GM18502 (cell line): Measurements from ENCODE around the gene CAMKK2.
A peak's percentile ranks its signal among the peaks of the same experiment; 100 is the strongest.
"Not testable (repeated sequence)": the region's sequence is repeated elsewhere in the genome, so short reads cannot be mapped to it uniquely, and the experiment has no call there.

ENCODE experiments used
- ATAC-seq: cut with Tn5 transposase; IDR thresholded peaks from one replicate; pipeline ENCODE4 v1.9.1; 2021; ENCODE audit warnings: mild to moderate bottlenecking; ENCODE audit not compliant: unreplicated experiment, poor library complexity

The CAMKK2 gene

DNA sequence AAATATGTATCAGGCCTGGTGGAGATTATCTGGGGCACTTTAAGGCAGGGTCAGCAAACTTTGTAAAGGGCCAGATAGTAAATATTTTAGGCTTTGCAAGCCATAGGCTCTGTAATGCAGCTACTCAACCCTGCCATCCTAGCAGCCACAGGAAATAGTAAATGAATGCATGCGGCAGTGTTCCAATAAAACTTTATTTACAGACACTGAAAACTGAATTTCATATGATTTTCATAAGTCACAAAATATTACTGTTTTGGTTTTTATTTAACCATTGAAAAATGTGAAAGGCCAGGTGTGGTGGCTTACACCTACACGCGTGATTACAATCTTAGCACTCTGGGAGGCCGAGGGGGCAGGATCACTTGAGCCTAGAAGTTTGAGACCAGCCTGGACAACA lies 3.2 kb upstream of the CAMKK2 start:
- no peak for ATAC-seq

DNA sequence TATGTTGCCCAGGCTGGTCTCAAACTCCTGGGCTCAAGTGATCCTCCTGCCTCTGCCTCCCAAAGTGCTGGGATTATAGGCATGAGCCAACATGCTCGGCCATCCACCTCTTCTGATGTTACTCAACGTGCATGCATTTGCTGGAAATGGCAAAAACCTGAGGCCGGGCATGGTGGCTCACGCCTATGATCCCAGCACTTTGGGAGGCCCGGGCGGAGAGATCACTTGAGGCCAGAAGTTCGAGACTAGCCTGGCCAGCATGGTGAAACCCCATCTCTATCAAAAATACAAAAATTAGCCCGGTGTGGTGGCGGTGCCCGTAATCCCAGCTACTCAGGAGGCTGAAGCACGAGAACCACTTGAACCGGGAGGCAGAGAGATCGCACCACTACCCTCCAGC lies 1.9 kb upstream of the CAMKK2 start:
- not testable (repeated sequence) for ATAC-seq

DNA sequence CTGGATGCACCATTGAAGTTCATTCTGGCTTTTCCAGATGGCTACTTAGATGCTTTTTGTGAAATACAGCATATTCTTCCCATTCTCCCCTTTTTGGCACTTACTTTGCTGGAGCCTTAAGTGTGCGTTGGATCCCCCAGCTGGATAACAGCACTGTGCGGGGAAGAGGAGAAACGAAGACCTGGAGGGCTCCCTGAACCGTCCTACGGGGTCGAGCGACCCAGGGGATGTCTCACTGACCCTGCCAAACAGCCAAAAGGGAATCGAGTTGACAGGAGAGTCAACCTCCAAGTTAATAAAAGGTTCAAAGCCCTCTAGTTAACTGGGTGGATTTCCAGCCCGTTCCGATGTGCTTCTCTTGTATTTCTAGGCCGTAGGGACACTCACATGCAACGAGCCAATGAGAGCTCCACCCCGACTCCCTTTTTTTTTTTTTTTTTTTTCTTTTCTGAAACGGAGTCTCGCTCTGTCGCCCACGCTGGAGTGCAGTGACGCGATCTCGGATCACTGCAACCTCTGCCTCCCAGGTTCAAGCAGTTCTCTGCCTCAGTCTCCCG lies 1.0 kb upstream of the CAMKK2 start:
- ATAC-seq, result peak; percentile 17

DNA sequence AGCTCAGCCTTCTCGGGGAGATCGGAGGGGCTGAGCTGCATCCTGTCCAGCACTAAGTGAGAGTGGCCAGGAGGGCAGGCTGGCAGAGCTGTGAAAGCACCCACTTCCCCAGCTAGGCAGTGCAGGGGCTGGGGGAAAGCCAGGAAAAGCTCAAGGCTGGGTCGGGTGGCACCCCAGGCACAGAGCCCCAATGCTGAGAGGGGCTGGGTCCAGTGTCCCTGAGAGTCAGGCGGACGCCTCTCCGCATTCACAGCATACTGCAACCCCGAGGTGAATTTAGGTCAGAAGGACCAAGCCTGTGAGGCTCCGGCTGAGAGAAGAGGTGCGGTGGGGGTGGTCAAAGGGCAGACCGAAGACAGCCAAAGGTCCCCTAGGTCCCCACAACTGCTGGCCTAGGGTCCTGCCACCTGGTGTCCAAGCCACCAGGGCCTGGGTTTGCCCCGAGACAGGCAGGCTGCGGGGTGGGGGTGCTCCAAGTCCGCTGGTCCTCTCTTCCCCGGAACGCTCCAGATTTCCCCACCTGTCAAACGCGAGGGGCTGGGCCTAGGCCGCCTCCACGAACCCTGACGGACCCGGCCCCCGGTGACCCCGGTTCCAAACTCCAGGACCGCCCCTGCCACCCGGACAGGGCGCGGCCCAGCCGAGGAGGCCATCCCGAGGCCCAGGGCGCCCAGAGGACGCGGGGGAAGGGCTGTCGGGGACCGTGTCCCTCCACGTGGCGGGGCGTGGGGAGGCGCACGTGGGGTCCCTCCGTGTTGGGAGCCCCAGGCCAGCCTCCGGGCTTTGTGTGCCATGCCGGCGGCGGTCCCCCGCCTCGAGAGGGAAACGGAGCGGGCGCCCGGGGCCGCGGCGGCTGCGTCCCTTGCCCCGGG lies 527 bp downstream of the CAMKK2 start:
- ATAC-seq, result peak; percentile 32

DNA sequence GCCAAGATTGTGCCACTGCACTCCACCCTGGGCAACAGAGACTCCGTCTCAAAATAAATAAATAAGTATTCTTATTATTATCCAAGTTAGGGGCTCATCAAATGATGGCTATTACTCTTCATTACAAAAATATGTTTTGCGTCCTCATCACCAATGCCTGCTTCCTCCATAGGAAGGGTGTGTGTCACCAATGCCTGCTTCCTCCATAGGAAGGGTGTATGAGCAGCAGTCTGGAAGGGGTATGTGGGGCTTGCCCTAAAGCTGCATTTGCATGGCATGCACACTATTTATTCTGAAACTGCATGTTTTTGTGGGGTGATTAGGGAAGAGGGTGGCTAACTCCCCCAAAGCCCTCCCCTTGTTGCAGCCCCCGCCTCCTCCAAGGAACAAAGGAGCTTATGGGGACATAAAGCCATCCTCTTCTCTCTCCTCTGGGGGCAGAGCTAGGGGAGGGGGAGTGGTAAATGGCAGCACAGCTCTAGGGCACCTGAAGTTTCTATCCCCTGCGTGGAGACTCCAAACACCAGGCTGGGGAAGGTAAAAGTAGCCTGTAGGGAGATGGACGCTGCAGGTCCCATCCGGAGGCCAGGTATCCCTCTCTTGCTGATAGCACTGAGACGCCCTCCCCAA lies 1.3 kb downstream of the CAMKK2 start:
- ATAC-seq, result no peak

DNA sequence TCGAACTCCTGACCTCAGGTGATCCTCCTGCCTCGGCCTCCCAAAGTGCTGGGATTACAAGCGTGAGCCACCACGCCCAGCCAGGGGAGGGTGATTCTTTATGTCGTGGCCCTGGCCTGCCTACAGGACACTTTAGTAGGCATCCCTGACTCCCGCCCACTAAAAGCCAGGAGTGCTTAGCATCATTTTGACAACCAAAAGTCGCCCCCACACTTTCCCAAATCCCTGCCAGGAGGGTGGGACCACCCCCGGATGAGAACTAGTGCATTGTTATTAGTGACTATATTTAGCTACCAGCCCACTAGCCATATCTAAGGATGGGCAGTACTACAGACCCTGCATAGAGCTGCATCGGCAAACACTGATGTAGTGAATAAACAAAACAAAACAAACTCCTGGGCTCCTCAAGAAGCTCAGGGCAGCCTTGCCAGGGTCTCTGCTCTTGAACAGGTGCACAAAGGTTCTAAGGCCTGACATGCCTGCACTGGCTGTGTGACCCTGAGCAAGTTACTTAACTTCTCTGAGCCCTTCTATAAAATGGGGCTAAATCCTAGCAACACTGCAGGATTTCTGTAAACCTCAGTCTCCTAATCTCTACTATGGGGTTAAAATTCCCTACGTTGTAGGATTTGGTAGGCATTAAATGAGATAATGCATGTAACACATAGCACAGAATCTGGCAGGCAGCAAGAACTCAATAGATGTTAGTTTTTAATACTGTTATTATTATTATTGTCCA lies 2.2 kb downstream of the CAMKK2 start:
- ATAC-seq, result no peak

DNA sequence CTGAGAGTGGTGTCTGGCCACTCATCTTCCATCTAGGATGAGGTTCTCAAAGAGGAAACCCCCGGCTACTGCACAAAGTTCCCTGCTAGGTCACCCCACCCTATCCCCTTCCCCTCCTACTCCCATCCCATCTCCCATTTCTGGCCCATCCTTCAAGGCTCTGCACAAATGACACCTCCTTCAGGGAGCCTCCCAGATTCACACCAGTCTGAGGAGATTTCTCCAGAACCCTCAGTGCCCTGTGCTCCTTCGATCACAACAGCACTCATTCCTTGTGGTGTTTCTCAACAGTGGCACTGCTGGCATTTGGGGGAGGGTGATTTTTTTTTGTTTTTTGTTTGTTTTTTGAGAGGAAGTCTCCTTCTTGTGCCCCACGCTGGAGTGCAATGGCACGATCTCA lies 2.9 kb downstream of the CAMKK2 start:
- ATAC-seq, result no peak

DNA sequence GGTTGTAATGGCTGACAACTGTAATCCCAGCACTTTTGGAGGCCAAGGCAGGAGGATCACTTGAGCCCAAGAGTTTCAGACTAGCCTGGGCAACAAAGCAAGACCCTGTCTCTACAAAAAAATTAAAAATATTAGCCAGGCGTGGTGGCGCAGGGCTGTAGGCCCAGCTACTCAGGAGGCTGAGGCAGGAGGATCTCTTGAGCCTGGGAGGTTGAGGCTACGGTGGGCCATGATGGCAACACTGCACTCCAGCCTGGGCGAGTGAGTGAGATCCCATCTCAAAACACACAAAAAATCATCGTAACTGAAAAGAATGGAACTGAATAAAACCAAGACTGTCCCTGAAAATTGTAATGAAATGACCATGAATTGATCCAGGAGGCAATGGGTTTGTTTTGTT lies 6.1 kb downstream of the CAMKK2 start:
- ATAC-seq, result no peak

DNA sequence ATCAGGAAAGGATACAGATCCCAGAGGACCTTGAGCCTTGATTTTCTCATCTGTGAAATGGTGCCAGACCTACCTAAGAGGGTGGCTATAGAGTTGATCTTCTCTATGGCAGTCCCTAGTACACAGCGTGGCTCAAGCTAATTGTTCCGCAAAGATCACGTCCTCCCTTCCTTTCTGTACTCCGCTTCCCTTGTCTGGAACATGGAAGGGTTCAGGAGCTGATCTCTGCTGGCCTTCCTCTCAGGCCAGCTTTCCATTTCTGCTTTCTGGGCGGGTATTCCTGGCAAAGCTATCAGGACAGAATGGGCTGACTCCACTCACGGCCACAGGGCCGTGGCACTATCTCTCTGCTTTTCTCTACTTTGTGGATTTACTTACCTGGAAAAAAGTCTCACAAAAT lies 6.5 kb downstream of the CAMKK2 start:
- ATAC-seq, result no peak

DNA sequence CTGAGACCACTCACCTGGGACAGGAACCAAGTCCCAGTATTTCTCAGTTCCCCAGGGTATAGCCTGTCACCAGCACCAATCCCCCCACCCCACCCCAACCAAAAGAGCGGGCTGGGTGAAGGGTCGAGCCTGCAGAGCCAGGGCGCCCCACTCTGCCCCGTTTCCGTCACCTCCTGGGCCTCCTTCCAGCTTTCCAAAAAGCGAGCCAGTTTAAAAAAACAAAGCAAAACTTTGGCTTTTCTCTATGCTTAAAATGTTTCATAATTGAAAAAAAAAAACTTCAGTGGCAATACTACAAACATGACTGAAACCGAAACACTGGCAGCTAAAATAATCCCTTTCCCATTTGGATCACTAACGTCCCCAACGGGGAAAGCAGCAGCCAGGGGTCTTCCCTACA lies 7.5 kb downstream of the CAMKK2 start:
- no peak for ATAC-seq

DNA sequence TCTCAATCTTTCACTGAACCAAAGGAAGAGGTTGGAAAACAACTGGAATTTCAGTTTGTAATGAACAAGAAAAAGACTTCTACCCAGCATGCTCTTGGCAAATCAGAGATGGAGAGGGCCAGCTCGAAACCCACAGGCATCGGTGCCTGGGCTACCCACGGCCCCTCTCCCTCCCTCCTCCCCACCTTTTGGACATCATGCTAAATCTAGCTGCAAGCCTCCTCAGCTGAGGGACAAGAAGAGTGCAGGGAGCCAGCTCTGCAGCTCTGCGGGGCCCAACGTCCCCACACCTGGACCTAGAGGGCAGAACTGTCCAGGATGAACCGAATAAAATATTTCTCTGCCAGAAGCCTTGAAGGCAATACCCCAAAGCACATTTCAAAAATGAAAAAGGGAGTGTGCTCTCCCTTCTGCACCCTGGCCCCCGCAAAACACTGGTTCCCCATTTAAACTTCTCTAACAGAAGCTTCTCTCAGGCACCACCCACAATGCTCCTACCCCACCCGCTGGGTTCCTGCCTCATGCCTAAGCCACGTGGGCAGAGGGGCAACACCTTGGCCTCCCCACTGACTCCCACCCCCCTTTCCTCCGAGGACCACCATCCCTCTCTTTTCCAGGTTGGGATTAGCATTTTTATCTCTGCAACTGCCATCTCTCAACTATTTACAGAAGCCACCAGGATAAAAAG lies 8.2 kb downstream of the CAMKK2 start:
- no peak for ATAC-seq

DNA sequence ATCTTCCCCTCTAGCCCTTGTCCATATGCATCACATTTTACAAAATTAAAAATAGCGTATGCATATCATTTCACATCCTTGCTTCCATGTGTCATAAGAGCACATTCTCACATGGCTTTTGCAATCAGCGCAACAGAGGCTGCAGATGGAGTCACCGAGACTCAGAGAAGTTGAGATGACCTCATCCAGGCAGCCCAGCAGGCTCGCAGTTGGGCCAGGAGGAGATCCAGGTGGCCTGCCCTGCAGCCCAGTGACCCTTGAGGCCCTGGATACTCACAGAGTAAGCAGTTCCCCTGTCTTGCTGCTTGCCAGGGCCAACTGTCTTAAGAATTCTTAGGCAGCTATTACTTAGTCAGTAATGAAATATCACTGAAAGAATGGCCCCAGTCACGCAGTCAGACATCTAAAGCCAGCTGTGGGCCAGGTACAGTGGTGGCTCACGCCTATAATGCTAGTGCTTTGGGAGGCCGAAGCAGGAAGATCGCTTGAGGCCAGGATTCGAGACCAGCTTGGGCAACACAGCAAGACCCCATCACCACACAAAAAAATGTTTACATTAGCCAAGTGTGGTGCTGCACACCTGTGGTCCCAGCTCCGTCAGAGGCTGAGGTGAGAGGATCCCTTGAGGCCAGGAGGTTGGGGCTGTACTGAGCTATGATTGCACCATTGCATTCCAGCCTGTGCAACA lies 9.1 kb downstream of the CAMKK2 start:
- ATAC-seq, result no peak

DNA sequence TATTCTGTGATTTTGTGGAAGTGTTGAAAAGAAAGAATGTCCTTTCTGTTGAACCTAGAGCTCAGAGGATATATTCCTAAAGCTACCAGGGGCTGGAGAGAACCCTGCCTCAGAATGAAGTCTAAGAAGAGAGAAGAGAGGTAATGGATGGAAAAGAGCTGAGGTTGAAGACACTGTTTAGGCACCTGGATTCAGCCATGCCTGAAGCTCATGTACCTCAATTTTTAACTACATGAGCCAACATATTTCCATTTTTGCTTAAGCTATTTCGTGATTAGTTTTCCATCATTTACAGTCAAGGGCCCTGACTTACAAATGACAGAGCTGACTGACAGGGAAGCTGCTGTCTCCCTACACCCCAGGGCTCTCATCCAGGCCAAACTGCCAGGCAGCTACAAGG lies 10.7 kb downstream of the CAMKK2 start:
- no peak for ATAC-seq

DNA sequence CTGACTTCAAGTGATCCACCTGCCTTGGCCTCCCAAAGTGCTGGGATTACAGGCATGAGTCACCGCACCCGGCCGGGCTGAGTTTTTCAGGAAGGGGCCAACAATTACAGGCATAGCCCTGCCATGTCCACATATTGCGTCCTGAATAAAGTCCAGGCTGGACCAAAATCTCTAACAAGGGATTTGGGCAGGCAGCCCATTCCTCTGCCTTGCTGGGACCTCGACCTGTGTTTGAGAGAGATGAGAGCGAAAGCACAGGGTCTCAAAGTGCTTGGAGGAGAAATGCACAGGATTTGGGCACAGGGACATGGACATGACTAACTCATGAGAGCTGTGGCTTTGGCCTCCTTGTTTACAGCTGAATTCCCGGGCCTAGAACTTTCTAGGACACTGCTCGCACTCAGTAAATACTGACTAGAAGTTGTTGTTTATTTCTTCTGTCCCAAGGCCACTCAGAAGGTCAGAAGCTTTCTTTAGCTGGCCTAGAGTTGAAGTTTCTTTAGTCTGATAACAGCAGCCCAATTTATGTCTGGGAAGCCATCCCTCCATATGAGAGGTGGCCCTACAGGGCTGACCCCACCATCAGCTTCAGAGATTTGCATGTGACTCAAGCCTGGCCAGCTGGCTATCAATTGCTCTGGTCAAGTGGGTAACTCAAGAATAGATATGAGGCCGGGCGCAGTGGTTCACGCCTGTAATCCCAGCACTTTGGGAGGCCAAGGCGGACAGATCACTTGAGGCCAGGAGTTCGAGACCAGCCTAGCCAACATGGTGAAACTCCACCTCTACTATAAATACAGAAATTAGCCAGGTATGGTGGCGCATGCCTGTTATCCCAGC lies 11.7 kb downstream of the CAMKK2 start:
- ATAC-seq, result no peak

DNA sequence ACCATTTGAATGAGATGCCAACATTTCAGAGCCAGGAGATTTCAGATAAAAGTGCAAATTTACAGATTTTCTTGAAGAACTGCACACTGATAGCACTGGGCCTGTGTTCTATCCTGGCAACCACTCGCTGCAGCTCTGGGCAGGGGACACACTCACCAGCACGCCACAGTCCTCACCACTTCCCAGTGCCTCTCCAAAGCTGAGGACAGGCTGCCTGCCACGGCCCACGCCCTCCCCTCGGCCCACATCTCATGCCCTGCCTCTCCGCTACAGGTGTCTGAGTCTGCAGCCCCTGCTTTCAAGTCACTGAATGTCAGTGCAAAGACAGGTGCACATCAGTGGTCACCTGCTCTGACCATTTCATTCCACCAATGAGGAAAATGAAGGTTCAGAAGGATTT lies 12.7 kb downstream of the CAMKK2 start:
- ATAC-seq, result no peak

DNA sequence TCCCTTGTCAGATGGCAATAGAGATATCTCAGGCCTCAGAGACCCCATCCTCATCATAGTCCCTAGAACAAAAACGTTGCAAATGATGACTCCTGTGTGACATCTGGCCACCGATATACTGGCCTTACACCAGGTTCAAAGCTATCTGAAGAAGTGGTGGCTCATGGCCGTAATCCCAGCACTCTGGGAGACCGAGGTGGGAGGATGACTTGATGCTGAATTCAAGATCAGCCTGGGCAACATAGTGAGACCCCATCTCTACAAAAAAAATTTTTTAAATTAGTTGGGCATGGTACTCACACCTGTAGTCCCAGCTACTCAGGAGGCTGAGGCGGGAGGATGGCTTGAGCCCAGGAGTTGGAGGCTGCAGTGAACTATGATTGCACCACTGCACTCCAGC lies 13.1 kb downstream of the CAMKK2 start:
- ATAC-seq, result no peak

DNA sequence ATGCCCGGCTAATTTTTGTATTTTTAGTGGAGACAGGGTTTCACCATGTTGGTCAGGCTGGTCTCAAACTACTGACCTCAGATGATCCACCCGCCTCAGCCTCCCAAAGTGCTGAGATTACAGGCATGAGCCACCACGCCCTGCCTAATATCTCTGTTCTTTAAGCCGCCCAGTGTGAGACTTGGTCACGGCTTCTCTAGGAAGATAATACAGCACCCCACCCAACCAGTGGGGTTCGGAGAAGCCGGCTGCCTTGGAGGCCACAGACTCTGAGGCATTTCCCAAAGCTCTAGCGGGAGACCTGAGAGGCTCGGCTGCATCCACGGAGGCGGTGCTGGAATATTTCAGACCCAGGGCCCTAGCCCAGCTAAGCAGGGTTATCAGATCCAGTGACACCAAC lies 13.6 kb downstream of the CAMKK2 start:
- ATAC-seq, result not testable (repeated sequence)

DNA sequence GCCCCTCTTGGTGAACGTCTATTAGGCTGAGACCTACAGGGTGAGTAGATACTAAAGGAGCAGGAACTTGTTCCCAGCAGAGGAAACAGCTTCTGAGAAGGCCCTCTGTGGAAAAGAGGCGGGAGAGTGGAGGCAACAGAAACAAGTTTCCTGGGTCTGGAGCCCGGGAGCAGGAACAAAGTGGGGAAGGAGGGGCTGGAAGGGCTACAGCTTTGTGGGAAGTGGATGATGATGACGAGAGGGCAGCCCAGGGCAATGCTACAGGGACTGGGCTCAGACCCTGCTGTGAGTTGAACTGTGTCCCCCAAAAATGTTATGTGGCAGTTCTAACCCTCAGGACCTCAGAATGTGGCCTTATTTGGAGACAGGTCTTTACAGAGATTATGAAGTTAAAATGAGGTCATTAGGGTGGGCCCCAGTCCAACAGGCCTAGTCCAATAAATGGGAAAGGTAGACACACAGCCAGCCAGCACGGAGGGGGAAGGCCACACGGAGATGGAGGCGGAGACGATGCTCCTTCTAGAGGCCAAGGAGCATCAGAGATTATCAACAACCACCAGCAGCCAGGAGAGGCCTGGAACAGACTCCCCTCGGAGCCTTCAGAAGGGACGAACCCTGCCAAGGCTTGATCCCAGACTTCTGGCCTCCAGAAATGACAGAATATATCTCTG lies 14.3 kb downstream of the CAMKK2 start:
- no peak for ATAC-seq
